Measurements from ENCODE around the gene BPGM. TPM values are rescaled to one million over a fixed set of nuclear protein-coding genes. Genes with fewer than 3 reads are reported as not detected.

The BPGM gene
- total and polyA plus RNA-seq, 11 donors = 12.3 to 26.0 (median 15.4) TPM

- ATAC-seq = no peak
- 69 to 82% (median 77%) methylated on average over 2 of the region's 2 CpGs for WGBS, 4 donors
- TF ChIP-seq, protein P1, sequence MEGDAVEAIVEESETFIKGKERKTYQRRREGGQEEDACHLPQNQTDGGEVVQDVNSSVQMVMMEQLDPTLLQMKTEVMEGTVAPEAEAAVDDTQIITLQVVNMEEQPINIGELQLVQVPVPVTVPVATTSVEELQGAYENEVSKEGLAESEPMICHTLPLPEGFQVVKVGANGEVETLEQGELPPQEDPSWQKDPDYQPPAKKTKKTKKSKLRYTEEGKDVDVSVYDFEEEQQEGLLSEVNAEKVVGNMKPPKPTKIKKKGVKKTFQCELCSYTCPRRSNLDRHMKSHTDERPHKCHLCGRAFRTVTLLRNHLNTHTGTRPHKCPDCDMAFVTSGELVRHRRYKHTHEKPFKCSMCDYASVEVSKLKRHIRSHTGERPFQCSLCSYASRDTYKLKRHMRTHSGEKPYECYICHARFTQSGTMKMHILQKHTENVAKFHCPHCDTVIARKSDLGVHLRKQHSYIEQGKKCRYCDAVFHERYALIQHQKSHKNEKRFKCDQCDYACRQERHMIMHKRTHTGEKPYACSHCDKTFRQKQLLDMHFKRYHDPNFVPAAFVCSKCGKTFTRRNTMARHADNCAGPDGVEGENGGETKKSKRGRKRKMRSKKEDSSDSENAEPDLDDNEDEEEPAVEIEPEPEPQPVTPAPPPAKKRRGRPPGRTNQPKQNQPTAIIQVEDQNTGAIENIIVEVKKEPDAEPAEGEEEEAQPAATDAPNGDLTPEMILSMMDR (IDR thresholded peaks at IDR 0.05) = no peak
- no peak for TF ChIP-seq POLR2A (IDR thresholded peaks at IDR 0.05)
- no peaks in the 10 kb centered on the region for H3K9me3 ChIP-seq
- intact Hi-C loops (cut with DNase I) = loop anchor here in 8 of 10 donors (5.0 to 10.0 kb wide), 8 partner anchors 52 to 260 kb away; no protein-coding TSS in a partner anchor
- peaks cover 0 to 45% (median 9%) of the 10 kb centered on the region in 12 donors for H3K4me1 ChIP-seq
- H3K27me3 ChIP-seq = no peaks in the 10 kb centered on the region
- peak overlapping the region in 4 of 12 donors; percentile 32 to 62 (median 54) for H3K27ac ChIP-seq
- no peaks in the 10 kb centered on the region for H3K36me3 ChIP-seq
- H3K4me3 ChIP-seq = no peak overlapping the region
- DNase-seq = no peak
These were observed 45.7 kb downstream of the BPGM start for GRCh38 chr7:134692344-134692705.

- peaks cover 0 to 45% (median 9%) of the 10 kb centered on the region in 12 donors for H3K4me1 ChIP-seq
- 84 to 94% (median 88%) methylated on average over 4 of the region's 4 CpGs for WGBS, 4 donors
- H3K36me3 ChIP-seq = no peaks in the 10 kb centered on the region
- no peak overlapping the region for H3K4me3 ChIP-seq
- TF ChIP-seq POLR2A (IDR thresholded peaks at IDR 0.05) = no peak
- TF ChIP-seq, protein P1 (IDR thresholded peaks at IDR 0.05) = no peak
- H3K9me3 ChIP-seq = no peaks in the 10 kb centered on the region
- H3K27ac ChIP-seq = no peak overlapping the region
- intact Hi-C loops (cut with DNase I) = loop anchor here in 8 of 10 donors (5.0 to 10.0 kb wide), 8 partner anchors 52 to 259 kb away; no protein-coding TSS in a partner anchor
- H3K27me3 ChIP-seq = no peaks in the 10 kb centered on the region
- ATAC-seq (no peak), DNase-seq (no peak)
These were observed 46.6 kb downstream of the BPGM start for GRCh38 chr7:134693256-134693655.

- H3K4me3 ChIP-seq = no peak overlapping the region
- H3K36me3 ChIP-seq = no peaks in the 10 kb centered on the region
- peaks cover 0 to 45% (median 9%) of the 10 kb centered on the region in 12 donors for H3K4me1 ChIP-seq
- peak overlapping the region in 1 of 12 donors; percentile 66 for H3K27ac ChIP-seq
- WGBS, 4 donors = 74 to 81% (median 78%) methylated on average over 7 of the region's 7 CpGs
- no peaks in the 10 kb centered on the region for H3K27me3 ChIP-seq
- ATAC-seq = no peak
- TF ChIP-seq POLR2A (IDR thresholded peaks at IDR 0.05) = no peak
- TF ChIP-seq, protein P1 (IDR thresholded peaks at IDR 0.05) = peak in 4 of 12 donors; percentile 7 to 30 (median 27)
- intact Hi-C loops (cut with DNase I) = loop anchor here in 8 of 10 donors (5.0 to 10.0 kb wide), 8 partner anchors 51 to 258 kb away; no protein-coding TSS in a partner anchor
- DNase-seq = no peak
- no peaks in the 10 kb centered on the region for H3K9me3 ChIP-seq
These were observed 47.6 kb downstream of the BPGM start for GRCh38 chr7:134694299-134694698.

GRCh38 chr7:134694767-134695166 lies 48.1 kb downstream of the BPGM start:
- Histone ChIP-seq H3K27ac (peak overlapping the region in 7 of 12 donors; percentile 0 to 66 (median 54)), H3K27me3 (no peaks in the 10 kb centered on the region), H3K4me1 (peaks cover 0 to 48% (median 9%) of the 10 kb centered on the region in 12 donors), H3K4me3 (no peak overlapping the region), H3K9me3 (no peaks in the 10 kb centered on the region), H3K36me3 (no peaks in the 10 kb centered on the region)
- 88 to 98% (median 96%) methylated on average over 2 of the region's 2 CpGs for WGBS, 4 donors
- no peak for TF ChIP-seq POLR2A (IDR thresholded peaks at IDR 0.05)
- intact Hi-C loops (cut with DNase I) = loop anchor here in 8 of 10 donors (5.0 to 10.0 kb wide), 8 partner anchors 50 to 258 kb away; no protein-coding TSS in a partner anchor
- ATAC-seq (no peak), DNase-seq (no peak)

All from heart left ventricle (tissue), 16 donors.